ENCODE data around the gene GNAT3. TPM values are rescaled to one million over a fixed set of nuclear protein-coding genes. Genes with fewer than 3 reads are reported as not detected.

The GNAT3 gene
- total RNA-seq, 1 donor from 2014 or later, result not detected

DNA sequence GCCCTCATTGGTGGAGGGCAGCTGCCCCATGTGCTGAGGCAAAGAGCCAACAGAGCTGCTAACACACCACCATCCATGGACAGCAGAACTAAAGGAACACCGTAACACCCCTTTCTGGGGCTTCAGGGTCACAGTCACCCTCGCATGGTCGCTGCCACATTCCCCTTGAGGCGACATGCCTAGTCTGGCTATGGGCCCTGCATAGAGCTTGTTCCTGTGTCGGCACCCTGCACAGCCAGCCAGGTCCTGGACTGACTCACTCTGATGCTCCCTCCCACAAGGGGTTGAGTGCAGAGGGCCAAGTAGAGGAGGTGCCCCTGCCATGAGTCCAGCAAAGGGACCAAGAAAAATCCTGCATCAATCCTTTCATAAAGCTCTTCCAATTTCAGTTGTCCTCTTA lies 77.8 kb downstream of the GNAT3 start:
- Histone ChIP-seq H2AFZ (ENCODE audit: low read depth, low read length) (no peak overlapping the region), H3K79me2 (ENCODE audit: insufficient read depth, low read length) (no peaks in the 10 kb centered on the region), H4K20me1 (ENCODE audit: insufficient read depth, low read length) (no peaks in the 10 kb centered on the region), H3K36me3 (ENCODE audit: insufficient read depth, low read length) (no peaks in the 10 kb centered on the region), H3K4me3 (ENCODE audit: insufficient read depth, low read depth, low read length) (no peak overlapping the region), H3K4me1 (ENCODE audit: insufficient read depth, low read length) (no peaks in the 10 kb centered on the region), H3K9ac (ENCODE audit: low read length) (no peak overlapping the region), H3K9me3 (ENCODE audit: insufficient read depth, low read depth, low read length) (no peaks in the 10 kb centered on the region), H3K27me3 (ENCODE audit: insufficient read depth, low read length) (no peaks in the 10 kb centered on the region), H3K4me2 (ENCODE audit: low read length) (no peak overlapping the region), H3K27ac (ENCODE audit: low read depth, low read length) (no peak overlapping the region)
- FAIRE-seq (no peak), DNase-seq (ENCODE audit: low read depth) (no peak)
- TF ChIP-seq, protein P1, sequence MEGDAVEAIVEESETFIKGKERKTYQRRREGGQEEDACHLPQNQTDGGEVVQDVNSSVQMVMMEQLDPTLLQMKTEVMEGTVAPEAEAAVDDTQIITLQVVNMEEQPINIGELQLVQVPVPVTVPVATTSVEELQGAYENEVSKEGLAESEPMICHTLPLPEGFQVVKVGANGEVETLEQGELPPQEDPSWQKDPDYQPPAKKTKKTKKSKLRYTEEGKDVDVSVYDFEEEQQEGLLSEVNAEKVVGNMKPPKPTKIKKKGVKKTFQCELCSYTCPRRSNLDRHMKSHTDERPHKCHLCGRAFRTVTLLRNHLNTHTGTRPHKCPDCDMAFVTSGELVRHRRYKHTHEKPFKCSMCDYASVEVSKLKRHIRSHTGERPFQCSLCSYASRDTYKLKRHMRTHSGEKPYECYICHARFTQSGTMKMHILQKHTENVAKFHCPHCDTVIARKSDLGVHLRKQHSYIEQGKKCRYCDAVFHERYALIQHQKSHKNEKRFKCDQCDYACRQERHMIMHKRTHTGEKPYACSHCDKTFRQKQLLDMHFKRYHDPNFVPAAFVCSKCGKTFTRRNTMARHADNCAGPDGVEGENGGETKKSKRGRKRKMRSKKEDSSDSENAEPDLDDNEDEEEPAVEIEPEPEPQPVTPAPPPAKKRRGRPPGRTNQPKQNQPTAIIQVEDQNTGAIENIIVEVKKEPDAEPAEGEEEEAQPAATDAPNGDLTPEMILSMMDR (IDR thresholded peaks at IDR 0.05; ENCODE audit: insufficient read depth, low read depth, low read length), result no peak
- TF ChIP-seq EZH2 (IDR thresholded peaks at IDR 0.05; ENCODE audit: insufficient read depth, low read length), result no peak
- no peak overlapping the region for H3K27ac Mint-ChIP-seq (ENCODE audit: unreplicated experiment)
- no peak overlapping the region for H3K4me3 Mint-ChIP-seq (ENCODE audit: unreplicated experiment)
- no peaks in the 10 kb centered on the region for H3K4me1 Mint-ChIP-seq (ENCODE audit: low read depth, unreplicated experiment)
- peaks cover 1% of the 10 kb centered on the region for H3K9me3 Mint-ChIP-seq (ENCODE audit: unreplicated experiment)
- H3K36me3 Mint-ChIP-seq (ENCODE audit: low read depth, unreplicated experiment), result no peaks in the 10 kb centered on the region
- no peaks in the 10 kb centered on the region for H3K27me3 Mint-ChIP-seq (ENCODE audit: low read depth, unreplicated experiment)

DNA sequence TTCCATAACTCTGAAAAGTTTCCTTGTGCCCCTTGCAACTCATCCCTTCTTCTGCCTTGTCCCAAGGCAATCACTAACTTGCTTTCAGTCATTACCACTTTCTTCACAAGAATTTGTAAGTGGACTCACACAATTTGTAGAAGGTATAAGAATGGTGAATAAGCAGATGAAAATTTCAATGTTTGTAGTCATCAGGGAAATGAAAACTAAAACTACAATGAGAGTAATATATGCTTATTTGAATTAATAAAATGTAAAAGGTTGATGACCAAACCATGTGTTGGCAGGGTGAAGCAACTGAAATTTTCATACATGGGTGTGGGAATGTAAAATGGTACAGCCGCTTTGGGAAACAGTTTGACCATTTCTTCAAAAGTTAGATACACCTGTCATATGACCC lies 79.7 kb downstream of the GNAT3 start:
- FAIRE-seq (no peak), DNase-seq (ENCODE audit: low read depth) (no peak)
- peaks cover 1% of the 10 kb centered on the region for H3K9me3 Mint-ChIP-seq (ENCODE audit: unreplicated experiment)
- Histone ChIP-seq H3K79me2 (ENCODE audit: insufficient read depth, low read length) (no peaks in the 10 kb centered on the region), H2AFZ (ENCODE audit: low read depth, low read length) (no peak overlapping the region), H3K4me1 (ENCODE audit: insufficient read depth, low read length) (no peaks in the 10 kb centered on the region), H3K4me3 (ENCODE audit: insufficient read depth, low read depth, low read length) (no peak overlapping the region), H3K9me3 (ENCODE audit: insufficient read depth, low read depth, low read length) (no peaks in the 10 kb centered on the region), H3K27ac (ENCODE audit: low read depth, low read length) (no peak overlapping the region), H3K4me2 (ENCODE audit: low read length) (no peak overlapping the region), H3K9ac (ENCODE audit: low read length) (no peak overlapping the region), H3K36me3 (ENCODE audit: insufficient read depth, low read length) (no peaks in the 10 kb centered on the region), H4K20me1 (ENCODE audit: insufficient read depth, low read length) (no peaks in the 10 kb centered on the region), H3K27me3 (ENCODE audit: insufficient read depth, low read length) (no peaks in the 10 kb centered on the region)
- no peaks in the 10 kb centered on the region for H3K4me1 Mint-ChIP-seq (ENCODE audit: low read depth, unreplicated experiment)
- H3K27me3 Mint-ChIP-seq (ENCODE audit: low read depth, unreplicated experiment), result no peaks in the 10 kb centered on the region
- no peak overlapping the region for H3K27ac Mint-ChIP-seq (ENCODE audit: unreplicated experiment)
- TF ChIP-seq, protein P1 (IDR thresholded peaks at IDR 0.05; ENCODE audit: insufficient read depth, low read depth, low read length), result no peak
- no peak for TF ChIP-seq EZH2 (IDR thresholded peaks at IDR 0.05; ENCODE audit: insufficient read depth, low read length)
- no peaks in the 10 kb centered on the region for H3K36me3 Mint-ChIP-seq (ENCODE audit: low read depth, unreplicated experiment)
- no peak overlapping the region for H3K4me3 Mint-ChIP-seq (ENCODE audit: unreplicated experiment)

DNA sequence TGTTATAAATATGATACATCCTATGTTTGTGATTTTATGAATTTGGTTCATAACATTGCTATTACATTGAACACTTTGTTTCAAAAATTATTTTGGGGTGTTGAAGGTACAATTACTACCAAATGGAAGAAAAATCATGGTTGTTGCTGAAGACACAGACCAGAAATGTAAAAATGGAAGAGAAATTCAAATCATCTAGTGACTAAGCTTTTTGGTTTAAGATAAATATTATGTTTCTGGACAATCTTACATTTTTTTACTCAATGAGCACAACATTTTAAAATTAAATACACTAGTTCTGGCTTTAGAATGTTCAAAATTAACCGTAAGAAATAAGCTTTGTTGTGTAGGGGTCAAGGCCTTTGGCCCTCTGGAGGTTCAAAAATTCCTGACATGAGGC lies 82.7 kb downstream of the GNAT3 start:
- Histone ChIP-seq H3K4me3 (ENCODE audit: insufficient read depth, low read depth, low read length) (no peak overlapping the region), H3K36me3 (ENCODE audit: insufficient read depth, low read length) (no peaks in the 10 kb centered on the region), H3K27ac (ENCODE audit: low read depth, low read length) (no peak overlapping the region), H2AFZ (ENCODE audit: low read depth, low read length) (no peak overlapping the region), H3K9ac (ENCODE audit: low read length) (no peak overlapping the region), H4K20me1 (ENCODE audit: insufficient read depth, low read length) (no peaks in the 10 kb centered on the region), H3K4me2 (ENCODE audit: low read length) (no peak overlapping the region), H3K79me2 (ENCODE audit: insufficient read depth, low read length) (no peaks in the 10 kb centered on the region), H3K27me3 (ENCODE audit: insufficient read depth, low read length) (no peaks in the 10 kb centered on the region), H3K4me1 (ENCODE audit: insufficient read depth, low read length) (no peaks in the 10 kb centered on the region), H3K9me3 (ENCODE audit: insufficient read depth, low read depth, low read length) (no peaks in the 10 kb centered on the region)
- TF ChIP-seq, protein P1 (IDR thresholded peaks at IDR 0.05; ENCODE audit: insufficient read depth, low read depth, low read length), result no peak
- TF ChIP-seq EZH2 (IDR thresholded peaks at IDR 0.05; ENCODE audit: insufficient read depth, low read length), result no peak
- peak; percentile 5 for FAIRE-seq
- H3K27me3 Mint-ChIP-seq (ENCODE audit: low read depth, unreplicated experiment), result no peaks in the 10 kb centered on the region
- H3K9me3 Mint-ChIP-seq (ENCODE audit: unreplicated experiment), result no peaks in the 10 kb centered on the region
- no peaks in the 10 kb centered on the region for H3K4me1 Mint-ChIP-seq (ENCODE audit: low read depth, unreplicated experiment)
- DNase-seq (ENCODE audit: low read depth), result no peak
- H3K4me3 Mint-ChIP-seq (ENCODE audit: unreplicated experiment), result no peak overlapping the region
- no peak overlapping the region for H3K27ac Mint-ChIP-seq (ENCODE audit: unreplicated experiment)
- H3K36me3 Mint-ChIP-seq (ENCODE audit: low read depth, unreplicated experiment), result no peaks in the 10 kb centered on the region

Measured in astrocyte (in vitro differentiated cells and primary cell).